DLD1 (cell line): Measurements from ENCODE around the gene PAGE4.

ENCODE experiments used
- in situ Hi-C: cut with HindIII; loops from 2 replicates; pipeline ENCODE4 v1.10.0; 2017; ENCODE audit warnings: low sequenced_read_pairs

The PAGE4 gene

GRCh38 chrX:49829016-49829415, at the start of gene PAGE4:
TSS of gene PAGE4 (plus strand) at chrX:49829303. CDS start at chrX:49830429, 1,126 bp downstream.
- in situ Hi-C loops = no loop called here

- in situ Hi-C loops = no loop called here
Measured at GRCh38 chrX:49784747-49785280, 44.3 kb upstream of the PAGE4 start.

GRCh38 chrX:49792376-49792775, 36.7 kb upstream of the PAGE4 start:
- in situ Hi-C loops = no loop called here

DNA sequence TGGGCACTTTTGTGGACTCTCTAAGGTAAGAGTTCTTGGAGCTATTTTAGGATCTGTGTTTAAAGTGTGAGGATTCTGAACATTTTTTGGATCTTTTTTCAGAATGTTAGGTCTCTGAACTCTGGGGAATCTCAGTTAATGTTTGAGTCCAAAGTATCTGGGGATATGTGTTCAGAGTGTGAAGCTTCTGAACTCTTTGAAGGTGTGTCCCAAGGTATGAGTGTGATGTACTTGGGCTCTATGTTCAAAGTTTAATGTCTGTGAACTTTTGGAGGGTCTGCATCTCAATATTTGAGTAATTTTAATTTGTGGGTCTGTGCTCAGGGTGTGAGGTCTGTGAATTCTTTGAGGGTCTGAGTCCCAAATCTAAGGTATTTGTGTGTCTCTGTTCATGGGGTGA, 35.4 kb upstream of the PAGE4 start:
- in situ Hi-C loops = no loop called here

DNA sequence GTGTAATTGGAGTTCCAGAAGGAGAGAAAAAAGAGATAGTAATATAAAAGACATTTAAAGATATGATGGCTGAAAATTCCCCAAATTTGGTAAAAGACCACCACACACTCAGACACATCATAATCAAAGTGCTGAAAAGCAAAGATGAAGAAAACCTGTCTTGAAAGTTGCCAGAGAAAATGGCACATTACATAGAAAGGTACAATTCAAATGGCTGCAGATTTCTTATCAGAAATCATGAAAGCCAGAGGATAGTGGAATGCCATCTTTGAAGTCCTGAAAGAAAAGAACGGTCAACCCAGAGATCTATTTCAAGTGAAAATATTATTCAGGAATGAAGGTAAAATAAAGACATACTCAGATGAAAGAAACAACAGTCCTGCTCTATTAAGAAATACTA, 29.3 kb upstream of the PAGE4 start:
- in situ Hi-C loops = no loop called here

DNA sequence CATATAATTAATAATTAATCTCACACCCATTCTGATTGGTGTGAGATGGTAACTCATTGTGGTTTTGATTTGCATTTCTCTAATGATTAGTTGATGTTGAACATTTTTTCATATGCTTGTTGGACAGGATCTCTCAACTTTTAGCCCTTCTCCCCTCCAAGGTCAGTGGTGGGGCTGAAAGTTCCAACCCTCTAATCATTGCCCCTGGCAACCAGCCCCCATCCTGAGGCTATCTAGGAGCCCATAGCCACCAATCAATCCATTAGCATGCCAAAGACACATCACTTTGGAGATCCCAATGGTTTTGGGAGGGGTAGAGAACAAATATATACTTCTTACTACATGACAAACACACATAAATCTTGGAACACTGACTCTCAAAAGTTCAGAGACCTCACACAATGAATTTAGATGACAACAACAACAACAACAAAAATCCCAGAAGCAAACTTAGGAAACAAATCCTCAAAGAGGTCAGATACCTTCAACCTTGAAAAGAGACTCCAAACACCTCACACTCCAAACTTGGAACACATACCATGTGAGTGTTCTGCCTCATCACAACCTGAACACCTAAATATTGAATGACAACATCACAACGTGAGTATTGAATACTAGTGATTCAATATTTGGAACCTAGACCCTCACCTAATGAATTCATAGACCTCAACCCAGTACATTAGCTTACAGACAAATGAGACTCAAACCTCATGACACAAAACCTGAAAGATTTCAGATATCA, 19.0 kb upstream of the PAGE4 start:
- in situ Hi-C loops = no loop called here

DNA sequence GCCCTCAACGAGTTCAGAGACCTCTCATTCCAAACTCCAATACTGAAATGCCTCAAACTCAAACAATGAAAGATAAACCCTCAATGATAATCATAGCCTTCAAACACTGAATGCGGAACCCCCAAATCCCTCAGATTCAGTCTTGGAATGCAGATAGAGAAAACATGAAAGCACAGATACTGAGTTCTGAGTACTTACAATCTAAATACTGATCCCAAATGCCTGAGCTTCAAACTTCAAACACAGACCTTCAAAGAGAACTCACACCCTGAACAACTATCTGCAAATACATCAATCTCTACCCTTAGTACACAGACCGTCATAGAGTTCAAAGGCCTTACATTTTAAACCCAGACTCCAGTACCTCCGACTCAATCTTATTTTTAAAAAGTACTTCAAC, 16.9 kb upstream of the PAGE4 start:
- in situ Hi-C loops = no loop called here

- in situ Hi-C loops = no loop called here
Measured at GRCh38 chrX:49816435-49816834, 12.7 kb upstream of the PAGE4 start.

- in situ Hi-C loops = no loop called here
Measured at GRCh38 chrX:49838374-49838773, 9.3 kb downstream of the PAGE4 start.

DNA sequence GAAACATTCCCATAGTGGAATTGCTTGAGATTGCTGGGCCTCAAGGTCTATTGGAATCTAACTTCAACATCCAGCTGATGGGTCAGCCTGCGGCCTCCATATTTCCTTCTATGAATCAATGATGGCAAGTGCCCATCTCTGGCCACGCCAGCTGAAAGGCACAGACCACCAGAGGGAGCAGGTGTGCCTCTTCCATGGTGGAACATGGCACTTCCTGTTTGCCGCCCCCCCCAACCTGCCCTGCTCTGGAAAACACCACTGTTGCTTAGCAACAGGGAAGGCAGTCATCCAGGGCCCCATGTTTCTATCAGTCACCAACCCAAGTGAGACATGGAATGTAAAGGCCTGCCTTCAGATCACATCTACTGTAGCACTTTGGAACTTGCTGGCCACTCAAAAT, 11.6 kb downstream of the PAGE4 start:
- in situ Hi-C loops = no loop called here

- in situ Hi-C loops = no loop called here
Measured at GRCh38 chrX:49842621-49843020, 13.5 kb downstream of the PAGE4 start.

GRCh38 chrX:49844611-49845010, 15.5 kb downstream of the PAGE4 start:
- in situ Hi-C loops = no loop called here

DNA sequence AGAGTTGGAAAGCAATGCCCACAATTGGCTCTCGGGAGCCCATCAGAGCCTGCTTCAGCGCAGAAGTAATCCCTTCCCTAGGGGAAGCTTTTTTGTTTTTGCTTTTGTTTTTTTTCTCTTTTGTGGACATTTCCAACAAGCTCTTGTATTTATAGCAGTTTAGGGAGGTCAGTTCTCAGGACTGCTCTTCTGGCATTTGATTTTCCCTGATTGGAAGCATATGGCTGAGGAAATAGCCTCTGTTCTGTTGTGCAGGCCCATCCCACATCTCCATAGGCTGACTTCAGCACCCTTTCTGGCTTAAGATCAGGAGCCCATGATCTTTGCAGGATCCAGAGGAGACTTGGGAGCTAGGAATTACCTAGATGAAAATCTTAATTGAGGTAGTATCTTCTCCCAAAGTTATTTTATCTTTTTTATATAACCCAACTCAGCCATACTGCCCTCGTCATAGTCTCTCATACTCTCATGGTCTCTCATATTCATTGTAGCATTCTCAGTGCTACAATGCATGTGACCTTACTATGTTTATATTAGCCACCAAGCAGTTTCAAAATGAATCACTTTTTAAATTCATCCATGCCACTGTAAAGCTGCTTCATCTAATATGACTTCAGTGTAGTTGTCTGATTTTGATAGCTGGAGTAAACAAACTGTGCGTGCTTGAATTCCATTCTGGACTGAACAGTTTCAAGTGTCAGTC, 16.7 kb downstream of the PAGE4 start:
- in situ Hi-C loops = no loop called here

GRCh38 chrX:49846522-49846921, 17.4 kb downstream of the PAGE4 start:
- in situ Hi-C loops = no loop called here

DNA sequence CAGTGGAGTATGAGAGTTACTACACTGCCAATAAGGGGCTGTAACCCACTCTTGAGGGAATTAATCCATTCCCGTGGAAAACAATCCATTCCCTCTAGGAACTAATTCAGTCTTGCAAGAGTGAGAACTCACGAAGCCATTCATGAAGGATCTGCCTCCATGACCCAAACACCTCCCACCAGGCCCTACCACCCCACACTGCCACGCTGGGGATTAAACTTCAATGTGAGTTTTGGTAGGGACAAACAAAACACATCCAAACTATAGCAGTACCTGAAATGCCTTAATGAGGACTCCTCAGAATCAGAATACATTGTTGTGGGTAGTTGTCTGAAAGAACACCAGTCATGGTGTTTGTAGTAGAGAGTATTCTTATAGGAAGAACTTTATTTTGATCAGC, 19.2 kb downstream of the PAGE4 start:
- in situ Hi-C loops = no loop called here

- in situ Hi-C loops = no loop called here
Measured at GRCh38 chrX:49850028-49850427, 20.9 kb downstream of the PAGE4 start.

DNA sequence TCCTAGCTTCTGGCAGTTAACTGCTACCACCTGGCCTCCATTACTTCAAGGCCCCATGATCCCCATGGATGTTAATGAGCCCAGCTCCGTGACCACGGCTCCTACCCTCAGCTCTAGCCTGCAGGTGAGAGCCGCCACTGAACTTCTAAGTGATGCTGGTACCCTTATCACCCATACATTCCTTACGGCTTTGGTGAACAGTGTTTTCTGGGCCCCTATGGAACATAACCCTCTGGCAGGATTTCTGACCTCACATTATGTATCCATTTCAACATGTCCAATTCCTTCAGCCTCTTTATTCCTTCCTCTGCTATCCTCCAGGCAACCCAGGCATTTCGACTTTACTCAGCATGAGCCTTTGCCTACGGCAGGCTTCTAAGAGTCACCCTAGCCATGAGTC, 24.6 kb downstream of the PAGE4 start:
- in situ Hi-C loops = no loop called here

GRCh38 chrX:49856819-49857218, 27.7 kb downstream of the PAGE4 start:
- in situ Hi-C loops = no loop called here

DNA sequence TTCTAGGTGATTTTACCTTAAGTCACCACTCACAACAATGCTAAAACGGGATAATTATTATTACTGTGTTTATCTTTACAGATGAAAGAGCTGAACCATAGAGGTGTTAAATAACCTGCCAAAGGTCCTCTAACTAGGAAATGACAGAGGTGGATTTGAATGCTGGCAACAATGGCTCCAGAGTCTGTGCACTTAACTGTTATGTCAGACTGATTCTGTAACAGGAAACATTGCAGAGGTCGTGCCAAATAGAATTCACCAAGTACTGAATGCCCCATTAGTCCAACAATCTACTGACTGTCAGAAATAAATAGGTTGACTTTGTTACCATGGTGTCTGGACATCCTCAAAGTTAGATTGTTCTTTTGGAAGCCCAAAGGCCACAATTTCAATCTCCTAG, 29.2 kb downstream of the PAGE4 start:
- in situ Hi-C loops = no loop called here

DNA sequence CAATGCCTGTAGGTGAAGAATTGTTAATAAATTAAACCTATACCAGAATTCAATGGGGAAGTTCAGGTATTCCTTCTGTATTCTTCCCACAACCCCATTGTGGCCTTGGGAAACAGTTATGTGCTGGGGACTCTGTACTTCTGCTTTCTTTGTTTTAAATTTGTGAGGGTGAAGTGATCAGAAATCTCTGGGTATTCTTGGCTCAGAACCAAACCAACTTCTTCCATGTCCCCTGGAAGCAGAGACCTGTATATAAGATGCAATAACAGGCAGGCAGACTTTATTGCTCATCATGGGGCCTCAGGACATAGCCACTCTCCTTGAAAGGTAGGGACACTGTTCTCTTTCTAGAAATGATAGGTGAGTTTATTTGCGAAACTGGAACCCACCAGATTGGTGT, 30.4 kb downstream of the PAGE4 start:
- in situ Hi-C loops = no loop called here

GRCh38 chrX:49860867-49861535, 31.9 kb downstream of the PAGE4 start:
- in situ Hi-C loops = no loop called here

GRCh38 chrX:49862093-49862492, 33.0 kb downstream of the PAGE4 start:
- in situ Hi-C loops = no loop called here
